RCC 7860 (cell line): Measurements from ENCODE around the gene CCNL2.
"Not testable (repeated sequence)": the region's sequence is repeated elsewhere in the genome, so short reads cannot be mapped to it uniquely, and the experiment has no call there.

Experiments used
- DNase-seq: peaks from one replicate; pipeline ENCODE4 v3.0.0-alpha.2; 2015; ENCODE audit warnings: low spot score
- FAIRE-seq: peaks from 2 replicates; lab custom pipeline; 2012; peaks lifted over from hg19 to GRCh38; lab: Jason Lieb, UNC

Gene CCNL2

GRCh38 chr1:1421147-1421906 lies 22.2 kb upstream of the CCNL2 start, which contains the start of gene ANKRD65:
ANKRD65 (minus strand) TSS chr1:1421276; CDS start chr1:1421005, 271 bp downstream.
- DNase-seq (no peak), FAIRE-seq (no peak)

- no peak for FAIRE-seq
- no peak for DNase-seq
Measured at GRCh38 chr1:1420654-1421141, 21.6 kb upstream of the CCNL2 start.

- DNase-seq, result no peak
- no peak for FAIRE-seq
Measured at GRCh38 chr1:1419813-1420653, 20.9 kb upstream of the CCNL2 start.

- no peak for DNase-seq
- no peak for FAIRE-seq
Measured at GRCh38 chr1:1419363-1419812, 20.3 kb upstream of the CCNL2 start.

GRCh38 chr1:1418464-1419362 lies 19.6 kb upstream of the CCNL2 start:
- FAIRE-seq (no peak), DNase-seq (no peak)

GRCh38 chr1:1417825-1418463 lies 18.8 kb upstream of the CCNL2 start:
- not testable (repeated sequence) for FAIRE-seq, DNase-seq

GRCh38 chr1:1417396-1417795 lies 18.3 kb upstream of the CCNL2 start:
- DNase-seq, FAIRE-seq: not testable (repeated sequence)

GRCh38 chr1:1415751-1416150 lies 16.6 kb upstream of the CCNL2 start:
- DNase-seq, result no peak
- FAIRE-seq, result no peak

GRCh38 chr1:1412311-1412902 lies 13.3 kb upstream of the CCNL2 start:
- not testable (repeated sequence) for DNase-seq, FAIRE-seq

- DNase-seq (no peak), FAIRE-seq (no peak)
Measured at GRCh38 chr1:1411626-1412025, 12.5 kb upstream of the CCNL2 start.

GRCh38 chr1:1410238-1410637 lies 11.1 kb upstream of the CCNL2 start:
- not testable (repeated sequence) for FAIRE-seq, DNase-seq

GRCh38 chr1:1407636-1408318 lies 8.6 kb upstream of the CCNL2 start:
- no peak for FAIRE-seq

GRCh38 chr1:1406821-1407635 lies 7.9 kb upstream of the CCNL2 start, which contains the start of gene MRPL20:
MRPL20 (minus strand) TSS chr1:1407293; CDS start chr1:1407217, 76 bp downstream.
- FAIRE-seq (peak; percentile 10), DNase-seq (peak; percentile 77)

More at GRCh38 chr1:1407636-1408318, 8.6 kb upstream of the CCNL2 start:
- no peak for DNase-seq

- DNase-seq, result no peak
- no peak for FAIRE-seq
Measured at GRCh38 chr1:1406101-1406820, 7.1 kb upstream of the CCNL2 start.

- DNase-seq (no peak), FAIRE-seq (no peak)
Measured at GRCh38 chr1:1403653-1404052, 4.5 kb upstream of the CCNL2 start.

- not testable (repeated sequence) for DNase-seq, FAIRE-seq
Measured at GRCh38 chr1:1402901-1403392, 3.8 kb upstream of the CCNL2 start.
